IPS DF 4.7 (cell line): ENCODE data around the gene C19orf73.
"Not testable (repeated sequence)": the region's sequence is repeated elsewhere in the genome, so short reads cannot be mapped to it uniquely, and the experiment has no call there.

ENCODE experiments used
- DNase-seq: peaks from one replicate; pipeline ENCODE4 v3.0.0-alpha.2; 2013; ENCODE audit warnings: low spot score; ENCODE audit errors: extremely low read depth

C19orf73 gene

DNA sequence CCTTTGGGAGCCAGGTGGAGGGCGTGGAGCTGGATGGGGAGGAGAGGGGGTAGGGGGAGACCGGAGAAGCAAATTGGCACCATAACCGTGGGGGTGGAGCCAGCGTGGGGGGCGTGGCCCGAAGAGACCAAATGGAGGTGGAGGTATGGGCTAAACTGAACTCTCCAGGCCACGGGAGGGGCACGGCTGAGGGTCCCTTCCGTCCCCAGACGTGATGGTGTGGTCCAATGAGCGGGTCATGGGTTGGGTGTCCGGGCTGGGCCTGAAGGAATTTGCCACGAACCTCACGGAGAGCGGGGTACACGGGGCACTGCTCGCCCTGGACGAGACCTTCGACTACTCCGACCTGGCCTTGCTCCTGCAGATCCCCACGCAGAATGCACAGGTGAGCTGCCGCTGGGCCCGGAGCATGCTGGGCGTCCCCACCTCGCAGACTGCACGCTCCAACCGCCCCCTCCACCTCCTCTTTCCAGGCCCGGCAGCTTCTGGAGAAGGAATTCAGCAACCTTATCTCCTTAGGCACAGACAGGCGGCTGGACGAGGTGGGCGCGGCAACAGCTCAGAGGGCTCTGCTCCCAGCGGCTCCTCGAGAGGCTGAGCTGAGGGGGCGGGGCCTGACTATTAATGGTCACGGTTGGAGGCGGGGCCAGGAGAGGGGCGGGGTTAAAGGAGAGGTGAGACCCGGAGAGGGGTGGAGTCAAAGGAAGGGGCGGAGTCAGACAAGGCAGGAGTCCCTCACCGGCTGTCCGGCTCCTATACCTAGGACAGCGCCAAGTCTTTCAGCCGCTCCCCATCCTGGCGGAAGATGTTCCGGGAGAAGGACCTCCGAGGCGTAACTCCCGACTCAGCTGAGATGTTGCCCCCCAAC lies 30.1 kb upstream of the C19orf73 start:
- DNase-seq = peak; percentile 88

DNA sequence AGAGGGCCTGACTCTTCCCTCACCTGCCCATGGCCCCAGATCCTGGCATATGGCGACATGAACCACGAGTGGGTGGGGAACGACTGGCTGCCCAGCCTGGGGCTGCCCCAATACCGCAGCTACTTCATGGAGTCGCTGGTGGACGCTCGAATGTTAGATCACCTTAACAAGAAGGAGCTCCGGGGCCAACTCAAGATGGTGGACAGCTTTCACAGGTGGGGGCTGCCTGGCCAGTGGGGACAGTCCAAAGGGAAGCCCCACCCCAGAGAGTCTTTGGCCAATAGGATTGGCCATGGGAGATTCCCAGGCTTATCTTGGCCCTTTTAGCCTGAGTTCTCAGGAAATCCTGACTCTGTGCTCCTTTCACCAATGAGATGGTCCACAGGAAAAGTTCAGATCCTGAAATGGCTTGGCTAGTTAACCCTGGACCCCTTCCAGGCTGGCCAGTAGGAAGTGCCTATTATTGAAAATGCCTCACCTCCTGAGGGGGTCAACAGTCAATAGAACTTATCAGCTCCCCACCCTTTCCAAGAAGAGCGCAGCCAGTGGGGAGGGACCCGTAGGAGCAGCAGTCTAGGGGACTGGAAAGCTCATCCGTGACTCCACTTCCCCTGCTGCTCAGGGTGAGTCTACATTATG lies 29.2 kb upstream of the C19orf73 start:
- DNase-seq = no peak

- DNase-seq = not testable (repeated sequence)
Observed at GRCh38 chr19:49146408-49146770, 27.4 kb upstream of the C19orf73 start.

- peak; percentile 83 for DNase-seq
Observed at GRCh38 chr19:49145573-49146407, 26.8 kb upstream of the C19orf73 start.

DNA sequence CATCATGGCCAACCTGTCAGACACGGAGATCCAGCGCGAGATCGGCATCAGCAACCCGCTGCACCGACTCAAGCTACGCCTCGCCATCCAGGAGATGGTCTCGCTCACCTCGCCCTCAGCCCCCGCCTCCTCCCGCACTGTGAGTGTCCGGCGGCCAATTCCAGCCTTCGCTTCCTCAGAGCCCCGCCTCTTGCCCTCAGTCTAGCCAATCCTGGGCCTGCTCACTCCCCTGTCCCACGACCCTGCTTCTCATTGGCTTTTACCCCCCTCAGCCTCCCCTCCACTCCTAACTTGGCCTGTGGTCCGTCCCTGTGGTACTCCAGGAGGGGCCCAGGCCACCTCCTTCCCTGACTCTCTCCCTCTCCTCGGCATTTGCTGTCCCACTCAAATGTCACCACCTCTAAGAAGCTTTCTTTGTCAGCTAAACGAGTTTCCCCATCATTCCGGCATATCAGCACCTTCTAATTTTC lies 24.0 kb upstream of the C19orf73 start:
- DNase-seq = no peak

GRCh38 chr19:49141352-49141751 lies 22.4 kb upstream of the C19orf73 start:
- DNase-seq = no peak

GRCh38 chr19:49140951-49141350 lies 22.0 kb upstream of the C19orf73 start:
- no peak for DNase-seq

GRCh38 chr19:49136771-49137171 lies 17.8 kb upstream of the C19orf73 start:
- DNase-seq = no peak

DNA sequence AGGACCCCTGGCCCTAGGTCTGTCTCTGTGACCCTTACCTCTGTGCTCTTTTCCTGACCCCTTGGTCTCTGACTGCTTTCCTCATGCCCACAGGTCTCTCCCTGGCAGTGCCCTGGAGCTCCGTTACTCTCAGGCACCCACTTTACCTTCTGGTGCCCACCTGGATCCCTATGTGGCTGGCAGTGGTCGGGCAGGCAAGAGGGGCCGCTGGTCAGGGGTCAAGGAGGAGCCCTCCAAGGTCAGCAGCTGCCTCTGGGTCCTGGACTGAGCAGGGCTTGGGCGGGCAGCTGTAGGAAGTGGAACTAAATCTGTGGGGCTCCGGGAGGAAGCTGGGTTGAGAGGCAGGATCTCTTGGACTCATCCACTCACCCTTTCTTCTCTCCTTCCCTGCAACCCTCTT lies 16.7 kb upstream of the C19orf73 start:
- no peak for DNase-seq

DNA sequence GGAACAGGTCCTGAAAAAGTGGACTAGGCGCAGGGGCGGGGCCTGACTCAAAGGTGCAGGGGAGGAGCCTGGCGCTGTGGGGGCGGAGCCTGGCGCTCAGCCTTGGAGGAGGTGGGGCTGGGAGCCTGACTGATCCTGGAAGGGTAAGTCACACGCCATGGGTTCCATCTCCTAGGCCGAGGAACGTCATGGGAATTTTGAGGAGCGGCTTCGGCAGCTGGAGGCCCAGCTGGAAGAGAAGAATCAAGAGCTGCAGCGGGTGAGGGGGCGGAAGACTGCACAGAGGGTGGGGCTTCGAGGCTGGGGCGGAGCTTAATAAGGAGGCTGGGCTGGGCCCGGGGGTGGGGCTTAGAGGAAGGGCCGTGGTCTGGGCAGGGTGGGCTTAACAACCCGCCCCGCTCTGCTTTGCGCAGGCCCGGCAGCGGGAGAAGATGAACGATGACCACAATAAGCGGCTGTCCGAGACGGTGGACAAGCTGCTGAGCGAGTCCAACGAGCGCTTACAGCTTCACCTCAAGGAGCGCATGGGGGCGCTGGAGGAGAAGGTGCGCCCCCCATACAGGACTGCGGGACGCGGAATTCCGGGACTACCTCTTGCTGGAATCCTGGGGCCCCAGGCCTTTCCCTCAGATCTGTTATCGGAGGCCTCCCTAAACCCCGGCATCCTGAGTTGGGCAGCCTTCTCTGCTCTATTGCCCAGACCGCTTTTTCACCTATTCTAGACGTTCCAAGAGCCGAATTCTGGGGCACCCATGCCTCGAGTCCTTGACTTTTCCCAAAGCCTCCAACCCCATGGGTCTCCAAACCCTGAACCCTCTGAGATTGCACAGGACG lies 14.9 kb upstream of the C19orf73 start:
- DNase-seq = no peak

GRCh38 chr19:49132974-49133609 lies 14.1 kb upstream of the C19orf73 start:
- no peak for DNase-seq

GRCh38 chr19:49130325-49130724 lies 11.4 kb upstream of the C19orf73 start:
- no peak for DNase-seq

GRCh38 chr19:49129238-49129583 lies 10.3 kb upstream of the C19orf73 start:
- no peak for DNase-seq

GRCh38 chr19:49128545-49129237 lies 9.7 kb upstream of the C19orf73 start:
- DNase-seq = no peak

DNA sequence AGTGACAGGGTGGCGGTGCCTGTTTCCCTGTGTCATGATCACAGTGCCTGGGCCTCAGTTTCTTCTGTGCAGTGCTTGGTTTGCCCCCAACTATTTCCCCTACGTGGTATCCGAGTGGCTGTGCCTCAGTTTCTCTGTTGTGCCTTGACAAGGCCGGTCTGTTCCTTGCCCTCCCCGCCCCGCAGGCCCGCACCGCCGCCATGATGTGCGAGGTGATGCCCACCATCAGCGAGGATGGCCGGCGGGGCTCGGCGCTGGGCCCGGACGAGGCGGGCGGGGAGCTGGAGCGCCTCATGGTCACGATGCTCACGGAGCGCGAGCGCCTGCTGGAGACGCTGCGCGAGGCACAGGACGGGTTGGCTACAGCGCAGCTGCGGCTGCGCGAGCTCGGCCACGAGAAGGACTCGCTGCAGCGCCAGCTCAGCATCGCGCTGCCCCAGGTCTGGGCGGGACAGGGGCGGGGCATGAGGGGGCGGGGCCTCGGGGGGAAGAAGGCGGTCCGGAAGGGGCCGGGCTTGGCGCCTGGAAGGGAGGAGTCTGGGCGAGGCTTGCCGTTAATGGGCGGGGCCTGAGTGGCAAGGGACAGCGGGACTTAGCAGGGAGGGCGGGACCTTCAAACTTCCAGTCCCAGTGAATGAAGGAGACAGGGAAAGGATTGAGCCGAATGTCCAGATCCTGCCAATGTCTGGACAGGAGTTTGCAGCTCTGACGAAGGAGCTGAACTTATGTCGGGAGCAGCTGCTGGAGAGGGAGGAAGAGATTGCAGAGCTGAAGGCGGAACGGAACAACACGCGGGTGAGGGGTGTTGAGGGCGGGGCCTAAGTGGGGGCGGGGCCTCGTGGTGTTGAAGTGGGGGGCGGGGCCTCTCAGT lies 9.0 kb upstream of the C19orf73 start:
- no peak for DNase-seq

DNA sequence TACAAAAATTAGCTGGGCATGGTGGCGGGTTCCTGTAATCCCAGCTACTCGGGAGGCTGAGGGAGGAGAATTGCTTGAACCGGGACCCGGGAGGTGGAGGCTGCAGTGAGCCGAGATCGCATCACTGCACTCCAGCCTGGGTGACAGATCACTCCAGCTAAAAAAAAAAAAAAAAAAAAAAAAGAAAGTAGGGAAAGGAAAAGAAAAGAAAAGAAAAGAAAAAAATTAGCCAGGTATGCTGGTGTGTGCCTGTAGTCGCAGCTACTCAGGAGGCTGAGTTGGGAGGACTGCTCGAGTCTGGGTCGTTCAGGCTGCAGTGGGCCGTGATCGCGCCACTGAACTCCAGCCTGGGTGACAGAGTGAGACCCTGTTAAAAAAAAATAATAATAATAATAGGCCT lies 8.3 kb upstream of the C19orf73 start:
- DNase-seq = not testable (repeated sequence)

DNA sequence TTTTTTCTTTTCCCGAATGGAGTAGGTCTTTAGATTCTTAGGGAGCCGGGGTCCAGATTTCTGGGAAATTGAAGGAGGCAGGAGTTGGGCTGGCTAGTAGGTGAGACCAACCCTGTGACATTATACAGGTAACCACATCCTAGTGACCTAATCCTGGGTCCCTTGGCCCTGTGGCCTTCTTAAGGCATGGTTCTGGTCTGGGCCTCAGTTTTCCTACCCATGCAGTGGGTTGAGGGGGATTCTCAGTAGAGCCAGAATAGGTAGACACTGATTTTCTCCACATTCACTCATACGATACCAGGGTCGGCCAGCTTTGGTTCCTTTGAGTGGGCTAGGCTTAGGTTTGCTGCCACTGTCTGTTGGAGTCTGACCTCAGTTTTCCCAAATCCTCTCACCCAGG lies 7.6 kb upstream of the C19orf73 start:
- DNase-seq = no peak

GRCh38 chr19:49125025-49125731 lies 6.2 kb upstream of the C19orf73 start:
- DNase-seq = no peak
